GM19240 (cell line): ENCODE measurements around the gene KCNV2.

ENCODE experiments used
- DNase-seq: peaks from one replicate; pipeline ENCODE4 v3.0.0; 2011; ENCODE audit warnings: low spot score; ENCODE audit not compliant: insufficient read length

Gene KCNV2

GRCh38 chr9:2758162-2758897, 41.0 kb downstream of the KCNV2 start:
- no peak for DNase-seq

GRCh38 chr9:2758898-2759510, 41.7 kb downstream of the KCNV2 start:
- DNase-seq: no peak

- no peak for DNase-seq
These were observed 44.1 kb downstream of the KCNV2 start for GRCh38 chr9:2761424-2761823.

- DNase-seq: no peak
These were observed 47.0 kb downstream of the KCNV2 start for GRCh38 chr9:2764353-2764752.

- no peak for DNase-seq
These were observed 48.1 kb downstream of the KCNV2 start for GRCh38 chr9:2765250-2765880.

- no peak for DNase-seq
These were observed 50.7 kb downstream of the KCNV2 start for GRCh38 chr9:2767800-2768677.

GRCh38 chr9:2771087-2771486, 53.8 kb downstream of the KCNV2 start:
- no peak for DNase-seq

GRCh38 chr9:2771661-2772060, 54.4 kb downstream of the KCNV2 start:
- no peak for DNase-seq

- DNase-seq: no peak
These were observed 60.1 kb downstream of the KCNV2 start for GRCh38 chr9:2777454-2777853.

- DNase-seq: no peak
These were observed 61.5 kb downstream of the KCNV2 start for GRCh38 chr9:2778816-2779215.
